DMS153 (cell line): ENCODE data around the gene MPV17.

ENCODE experiments used
- DNase-seq: peaks from one replicate; lab custom pipeline; 2025; lab: John Stamatoyannopoulos, UW

Gene MPV17

GRCh38 chr2:27264753-27265535, 58.0 kb downstream of the MPV17 start:
- DNase-seq: peak; percentile 55

- DNase-seq: no peak
These were observed 58.6 kb downstream of the MPV17 start for GRCh38 chr2:27264253-27264752.

- no peak for DNase-seq
These were observed 59.3 kb downstream of the MPV17 start for GRCh38 chr2:27263287-27264252.

GRCh38 chr2:27262379-27263286, 60.3 kb downstream of the MPV17 start, which contains the start of gene SLC30A3:
TSS of gene SLC30A3 (minus strand) at chr2:27263047. CDS start at chr2:27262906, 141 bp downstream.
- DNase-seq: no peak

- DNase-seq: no peak
These were observed 61.0 kb downstream of the MPV17 start for GRCh38 chr2:27261926-27262298.

GRCh38 chr2:27261241-27261925, 61.5 kb downstream of the MPV17 start:
- DNase-seq: no peak
